ENCODE data around the gene BMPR1A. TPM values are rescaled to one million over a fixed set of nuclear protein-coding genes. Genes with fewer than 3 reads are reported as not detected.
A peak's percentile ranks its signal among the peaks of the same experiment; 100 is the strongest.

BMPR1A gene
- polyA plus RNA-seq, 1 donor (not counting 4 experiments of a cell fraction or from before 2014, with no cell fraction given): 22.2 TPM

- no peak for FAIRE-seq
- dilution Hi-C loops (cut with MboI; ENCODE audit: extremely low pct_ligation_motif_present, low sequenced_read_pairs): no loop called here
Observed at GRCh38 chr10:86710987-86711512, 45.4 kb upstream of the BMPR1A start.

GRCh38 chr10:86711513-86712316 lies 44.7 kb upstream of the BMPR1A start:
- peak overlapping the region; percentile 87 for H2AFZ ChIP-seq (ENCODE audit: control insufficient read depth, low read length)
- no peaks in the 10 kb centered on the region for H4K20me1 ChIP-seq (ENCODE audit: control insufficient read depth, extremely low read depth, insufficient read depth, low read length)
- dilution Hi-C loops (cut with MboI; ENCODE audit: extremely low pct_ligation_motif_present, low sequenced_read_pairs): no loop called here
- H3K9ac ChIP-seq (ENCODE audit: control insufficient read depth, extremely low read depth, insufficient read depth, low read length): peak overlapping the region; percentile 85
- no peaks in the 10 kb centered on the region for H3K27me3 ChIP-seq (ENCODE audit: control insufficient read depth, extremely low read depth, insufficient read depth, low read length)
- peak overlapping the region; percentile 79 for H3K4me2 ChIP-seq (ENCODE audit: control insufficient read depth, extremely low read depth, insufficient read depth, low read depth, low read length)
- no peaks in the 10 kb centered on the region for H3K9me3 ChIP-seq (ENCODE audit: control insufficient read depth, low read depth, low read length)
- peaks cover 13% of the 10 kb centered on the region for H3K4me1 ChIP-seq (ENCODE audit: control insufficient read depth, extremely low read depth, insufficient read depth, low read length)
- no peaks in the 10 kb centered on the region for H3K36me3 ChIP-seq (ENCODE audit: control insufficient read depth in 2 of 2, extremely low read depth in 1 of 2, insufficient read depth in 2 of 2, low read length in 2 of 2)
- FAIRE-seq (no peak), DNase-seq (ENCODE audit: low read depth, low spot score) (no peak)
- peak overlapping the region; percentile 53 to 76 (median 62) for H3K4me3 ChIP-seq (ENCODE audit: control insufficient read depth in 2 of 3, extremely low read depth in 1 of 3, insufficient read depth in 2 of 3, low read depth in 1 of 3, low read length in 3 of 3)
- peak overlapping the region; percentile 68 for H3K27ac ChIP-seq (ENCODE audit: control insufficient read depth, insufficient read depth, low read length)
- TF ChIP-seq EZH2 (IDR thresholded peaks at IDR 0.05; ENCODE audit: low read length) (no peak), CTCF (optimal IDR thresholded peaks at IDR 0.05 in 1 of 3, IDR thresholded peaks at IDR 0.05 in 1 of 3, conservative IDR thresholded peaks at IDR 0.05 in 1 of 3; ENCODE audit: extremely low read depth in 1 of 3, insufficient read depth in 2 of 3, low read length in 3 of 3) (no peak)
- no peaks in the 10 kb centered on the region for H3K9me1 ChIP-seq (ENCODE audit: control insufficient read depth, extremely low read depth, insufficient read depth, low read length)
- H3K79me2 ChIP-seq (ENCODE audit: control insufficient read depth, insufficient read depth, low read length): no peaks in the 10 kb centered on the region

More at GRCh38 chr10:86710987-86711512, 45.4 kb upstream of the BMPR1A start:
- H3K9me3 ChIP-seq (ENCODE audit: control insufficient read depth, low read depth, low read length): no peaks in the 10 kb centered on the region
- H3K27ac ChIP-seq (ENCODE audit: control insufficient read depth, insufficient read depth, low read length): peak overlapping the region; percentile 68
- H3K9ac ChIP-seq (ENCODE audit: control insufficient read depth, extremely low read depth, insufficient read depth, low read length): peak overlapping the region; percentile 85
- no peaks in the 10 kb centered on the region for H3K36me3 ChIP-seq (ENCODE audit: control insufficient read depth in 2 of 2, extremely low read depth in 1 of 2, insufficient read depth in 2 of 2, low read length in 2 of 2)
- H2AFZ ChIP-seq (ENCODE audit: control insufficient read depth, low read length): peak overlapping the region; percentile 100
- peak overlapping the region; percentile 53 to 76 (median 62) for H3K4me3 ChIP-seq (ENCODE audit: control insufficient read depth in 2 of 3, extremely low read depth in 1 of 3, insufficient read depth in 2 of 3, low read depth in 1 of 3, low read length in 3 of 3)
- TF ChIP-seq CTCF (optimal IDR thresholded peaks at IDR 0.05 in 1 of 3, IDR thresholded peaks at IDR 0.05 in 1 of 3, conservative IDR thresholded peaks at IDR 0.05 in 1 of 3; ENCODE audit: extremely low read depth in 1 of 3, insufficient read depth in 2 of 3, low read length in 3 of 3): peak; percentile 57 to 76 (median 76)
- no peak for TF ChIP-seq EZH2 (IDR thresholded peaks at IDR 0.05; ENCODE audit: low read length)
- DNase-seq (ENCODE audit: low read depth, low spot score): no peak
- peak overlapping the region; percentile 79 for H3K4me2 ChIP-seq (ENCODE audit: control insufficient read depth, extremely low read depth, insufficient read depth, low read depth, low read length)
- H3K27me3 ChIP-seq (ENCODE audit: control insufficient read depth, extremely low read depth, insufficient read depth, low read length): no peaks in the 10 kb centered on the region
- no peaks in the 10 kb centered on the region for H4K20me1 ChIP-seq (ENCODE audit: control insufficient read depth, extremely low read depth, insufficient read depth, low read length)
- H3K9me1 ChIP-seq (ENCODE audit: control insufficient read depth, extremely low read depth, insufficient read depth, low read length): no peaks in the 10 kb centered on the region
- H3K4me1 ChIP-seq (ENCODE audit: control insufficient read depth, extremely low read depth, insufficient read depth, low read length): peaks cover 13% of the 10 kb centered on the region
- no peaks in the 10 kb centered on the region for H3K79me2 ChIP-seq (ENCODE audit: control insufficient read depth, insufficient read depth, low read length)
